Neural progenitor cell (in vitro differentiated cells): ENCODE results near the gene PRR4. TPM values are rescaled to one million over a fixed set of nuclear protein-coding genes. Genes with fewer than 3 reads are reported as not detected.

ENCODE experiments used
- DNase-seq: peaks from one replicate; pipeline ENCODE4 v3.0.0-alpha.2; 2016; ENCODE audit warnings: low spot score
- H2AFZ ChIP-seq: fragments of 200-600 bp; sonication (generic); replicated peaks from 2 replicates; pipeline ENCODE4 v1.6.1; 2016; ENCODE audit warnings: antibody characterized with exemption
- H3F3A ChIP-seq: fragments of 200-600 bp; sonication (generic); 2 replicates; pipeline ENCODE4 v1.6.1; 2016; ENCODE audit warnings: antibody characterized with exemption, low read depth
- H3K27ac ChIP-seq: fragments of 200-600 bp; sonication (generic); 2 replicates; pipeline ENCODE4 v1.5.1; 2016; ENCODE audit warnings: mild to moderate bottlenecking
- H3K27me3 ChIP-seq: fragments of 200-600 bp; sonication (generic); 2 replicates; pipeline ENCODE4 v1.6.1; 2016; ENCODE audit warnings: mild to moderate bottlenecking, moderate library complexity
- H3K36me3 ChIP-seq: fragments of 200-600 bp; sonication (generic); 2 replicates; pipeline ENCODE4 v1.5.1; 2016
- H3K4me1 ChIP-seq: fragments of 200-600 bp; sonication (generic); 2 replicates; pipeline ENCODE4 v1.6.1; 2016; ENCODE audit warnings: mixed run types
- H3K4me2 ChIP-seq: fragments of 200-600 bp; sonication (generic); 2 replicates; pipeline ENCODE4 v1.6.1; 2016
- H3K4me3 ChIP-seq: fragments of 200-600 bp; sonication (generic); 2 replicates; pipeline ENCODE4 v1.5.1; 2016
- H3K79me2 ChIP-seq: fragments of 200-600 bp; sonication (generic); 2 replicates; pipeline ENCODE4 v1.6.1; 2016; ENCODE audit warnings: low read depth
- H3K9ac ChIP-seq: fragments of 200-600 bp; sonication (generic); 2 replicates; pipeline ENCODE4 v1.6.1; 2016
- H3K9me3 ChIP-seq: fragments of 200-600 bp; sonication (generic); 2 replicates; pipeline ENCODE4 v1.5.1; 2016; ENCODE audit warnings: low read depth
- H4K20me1 ChIP-seq: fragments of 200-600 bp; sonication (generic); 2 replicates; pipeline ENCODE4 v1.6.1; 2016; ENCODE audit warnings: low read depth
- H3K27ac Mint-ChIP-seq: 3 replicates; pipeline ENCODE4 v1.8.0; 2021; ENCODE audit warnings: mixed read lengths
- H3K27me3 Mint-ChIP-seq: 2 replicates; pipeline ENCODE4 v1.8.0; 2022; ENCODE audit warnings: low read depth, mild to moderate bottlenecking, inconsistent platforms, moderate library complexity, mixed read lengths; ENCODE audit not compliant: insufficient read depth
- H3K36me3 Mint-ChIP-seq: 3 replicates; pipeline ENCODE4 v1.8.0; 2021; ENCODE audit warnings: mixed read lengths
- H3K4me1 Mint-ChIP-seq: 3 replicates; pipeline ENCODE4 v1.8.0; 2021; ENCODE audit warnings: mixed read lengths
- H3K4me3 Mint-ChIP-seq: 3 replicates; pipeline ENCODE4 v1.8.0; 2021; ENCODE audit warnings: mild to moderate bottlenecking, moderate library complexity, mixed read lengths
- H3K9me3 Mint-ChIP-seq: 3 replicates; pipeline ENCODE4 v1.8.0; 2020; ENCODE audit warnings: mixed read lengths
- CTCF ChIP-seq: fragments of 200-600 bp; sonication (generic); IDR thresholded peaks from 2 replicates; pipeline ENCODE4 v1.5.1; 2017; ENCODE audit warnings: antibody characterized with exemption, mild to moderate bottlenecking
- EZH2 ChIP-seq: fragments of 200-600 bp; sonication (generic); IDR thresholded peaks from 2 replicates; pipeline ENCODE4 v1.6.1; 2017; ENCODE audit warnings: antibody characterized with exemption, mild to moderate bottlenecking, moderate library complexity
- EZH2phosphoT487 ChIP-seq: fragments of 200-600 bp; sonication (generic); IDR thresholded peaks from 2 replicates; pipeline ENCODE4 v1.6.1; 2017; ENCODE audit warnings: antibody characterized with exemption
- total RNA-seq: library from RNA; depleted of rRNA; stranded (reverse); fragments of >200 nt; gene quantifications from 2 replicates; pipeline ENCODE4 v1.2.3, GENCODE V29; 2015; ENCODE audit warnings: low replicate concordance

PRR4 gene
- total RNA-seq, 1 donor from 2014 or later: 0.69 TPM

- no peak for TF ChIP-seq EZH2phosphoT487
- TF ChIP-seq EZH2: no peak
- peak; percentile 18 for TF ChIP-seq CTCF
- Histone ChIP-seq H3K9me3 (no peaks in the 10 kb centered on the region), H3K4me1 (no peaks in the 10 kb centered on the region), H3K36me3 (no peaks in the 10 kb centered on the region), H3K9ac (no peak overlapping the region), H2AFZ (no peak overlapping the region), H4K20me1 (no peaks in the 10 kb centered on the region), H3K4me3 (no peak overlapping the region), H3F3A (no peaks in the 10 kb centered on the region), H3K79me2 (no peaks in the 10 kb centered on the region), H3K27me3 (no peaks in the 10 kb centered on the region), H3K4me2 (no peak overlapping the region), H3K27ac (no peak overlapping the region)
- Mint-ChIP-seq H3K27ac (no peak overlapping the region), H3K4me3 (no peak overlapping the region), H3K36me3 (peaks cover 3% of the 10 kb centered on the region), H3K9me3 (no peaks in the 10 kb centered on the region), H3K27me3 (no peaks in the 10 kb centered on the region), H3K4me1 (no peaks in the 10 kb centered on the region)
- no peak for DNase-seq
Observed at GRCh38 chr12:10867381-10867780, 18.1 kb upstream of the PRR4 start.

- Mint-ChIP-seq H3K36me3 (peaks cover 11% of the 10 kb centered on the region), H3K27me3 (no peaks in the 10 kb centered on the region), H3K4me3 (no peak overlapping the region), H3K27ac (no peak overlapping the region), H3K4me1 (no peaks in the 10 kb centered on the region), H3K9me3 (peaks cover 4% of the 10 kb centered on the region)
- Histone ChIP-seq H3K4me3 (no peak overlapping the region), H3K27ac (no peak overlapping the region), H3K4me1 (no peaks in the 10 kb centered on the region), H3K79me2 (no peaks in the 10 kb centered on the region), H3K36me3 (no peaks in the 10 kb centered on the region), H3K9me3 (no peaks in the 10 kb centered on the region), H3F3A (no peaks in the 10 kb centered on the region), H3K9ac (no peak overlapping the region), H3K27me3 (no peaks in the 10 kb centered on the region), H4K20me1 (no peaks in the 10 kb centered on the region), H2AFZ (no peak overlapping the region), H3K4me2 (no peak overlapping the region)
- TF ChIP-seq EZH2phosphoT487 (no peak), EZH2 (no peak), CTCF (no peak)
- no peak for DNase-seq
Observed at GRCh38 chr12:10863512-10864218, 14.4 kb upstream of the PRR4 start.

DNA sequence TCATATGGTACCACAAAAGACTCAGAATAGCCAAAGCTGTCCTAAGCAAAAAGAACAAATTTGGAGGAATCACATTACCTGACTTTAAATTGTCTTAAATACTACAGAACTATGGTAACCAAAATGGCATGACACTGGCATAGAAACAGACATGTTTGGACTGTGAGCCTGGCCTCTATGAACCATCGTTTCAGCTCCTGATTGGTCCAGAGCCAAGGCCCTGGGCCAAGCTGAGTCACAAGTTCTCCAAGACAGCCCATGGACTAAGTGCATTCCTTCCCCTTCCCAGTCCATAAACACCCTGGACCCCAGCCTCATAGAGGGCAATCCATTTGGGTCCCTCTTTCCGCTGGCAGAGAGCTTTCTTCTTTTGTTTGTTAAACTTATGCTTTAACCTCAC, 12.1 kb upstream of the PRR4 start:
- H3K27me3 Mint-ChIP-seq: no peaks in the 10 kb centered on the region
- no peaks in the 10 kb centered on the region for H4K20me1 ChIP-seq
- H3F3A ChIP-seq: no peaks in the 10 kb centered on the region
- no peaks in the 10 kb centered on the region for H3K27me3 ChIP-seq
- H3K9me3 ChIP-seq: peaks cover 4% of the 10 kb centered on the region
- H3K4me1 ChIP-seq: no peaks in the 10 kb centered on the region
- DNase-seq: no peak
- no peak overlapping the region for H3K27ac Mint-ChIP-seq
- peaks cover 23% of the 10 kb centered on the region for H3K9me3 Mint-ChIP-seq
- TF ChIP-seq EZH2 (no peak), CTCF (no peak), EZH2phosphoT487 (no peak)
- H2AFZ ChIP-seq: no peak overlapping the region
- H3K79me2 ChIP-seq: no peaks in the 10 kb centered on the region
- H3K9ac ChIP-seq: no peak overlapping the region
- peaks cover 29% of the 10 kb centered on the region for H3K36me3 Mint-ChIP-seq
- no peak overlapping the region for H3K27ac ChIP-seq
- peaks cover 13% of the 10 kb centered on the region for H3K36me3 ChIP-seq
- H3K4me3 ChIP-seq: no peak overlapping the region
- H3K4me3 Mint-ChIP-seq: no peak overlapping the region
- H3K4me2 ChIP-seq: no peak overlapping the region
- no peaks in the 10 kb centered on the region for H3K4me1 Mint-ChIP-seq
